Activated CD8-positive, alpha-beta memory T cell treated with anti-CD3 and anti-CD28 coated beads for 48 hours (primary cell): ENCODE results near the gene CD320.
"Not testable (repeated sequence)": the region's sequence is repeated elsewhere in the genome, so short reads cannot be mapped to it uniquely, and the experiment has no call there.

ENCODE experiments used
- DNase-seq, 3 experiments: peaks; one replicate each; pipeline ENCODE4 v3.0.0-alpha.2; 2020; ENCODE audit warnings: low read depth in 2 of 3, low spot score in 2 of 3

Gene CD320

GRCh38 chr19:8310342-8311055, 2.3 kb upstream of the CD320 start:
- no peak for DNase-seq

GRCh38 chr19:8308891-8309291, 733 bp upstream of the CD320 start:
- DNase-seq = no peak

GRCh38 chr19:8307400-8307964, 676 bp downstream of the CD320 start:
- DNase-seq = no peak

- no peak for DNase-seq
These were observed 1.7 kb downstream of the CD320 start for GRCh38 chr19:8306235-8307054.

DNA sequence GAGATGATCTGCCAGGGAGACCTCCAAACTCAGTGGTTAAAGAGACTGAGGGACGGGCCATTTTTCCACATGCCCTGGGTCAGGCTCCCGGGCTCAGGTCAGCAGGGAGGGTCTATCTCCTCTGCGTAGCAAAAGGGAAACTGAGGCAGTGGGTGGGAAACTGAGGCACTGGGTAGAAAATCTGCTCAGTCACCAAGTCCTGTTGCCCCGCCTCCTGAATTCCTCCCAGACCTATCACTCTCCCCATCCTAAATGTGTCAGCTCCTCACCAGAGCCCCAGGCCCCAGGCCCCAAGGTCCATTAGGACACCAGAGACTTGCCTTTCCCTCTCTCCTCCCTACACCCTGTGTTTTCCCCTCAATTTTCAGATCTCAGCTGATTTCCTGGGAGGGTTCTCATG, 2.4 kb downstream of the CD320 start:
- DNase-seq = no peak

GRCh38 chr19:8304841-8305621, 3.1 kb downstream of the CD320 start:
- no peak for DNase-seq

- no peak for DNase-seq
These were observed 5.4 kb downstream of the CD320 start for GRCh38 chr19:8302734-8303133.

- no peak for DNase-seq
These were observed 5.8 kb downstream of the CD320 start for GRCh38 chr19:8302357-8302691.

DNA sequence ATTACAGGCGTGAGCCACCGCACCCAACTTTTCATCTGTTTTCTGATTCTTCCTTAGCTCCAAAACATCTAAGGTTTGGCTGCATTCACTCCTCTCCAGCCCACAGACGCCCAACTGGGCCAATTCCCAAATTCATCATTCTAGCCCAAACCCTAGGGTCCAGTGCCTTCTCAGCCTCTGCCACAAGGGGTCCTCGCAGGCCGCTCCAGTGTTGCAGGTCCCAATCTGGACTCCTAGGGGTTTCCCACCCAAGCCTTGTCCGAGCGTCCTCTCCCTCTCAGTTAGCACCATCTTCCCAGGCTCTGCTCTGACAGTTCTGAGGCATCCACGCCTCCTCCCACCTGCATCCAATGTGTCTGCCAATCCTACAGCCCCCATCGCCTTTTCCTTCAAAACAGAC, 16.8 kb downstream of the CD320 start:
- not testable (repeated sequence) for DNase-seq

GRCh38 chr19:8276508-8276907, 31.6 kb downstream of the CD320 start:
- not testable (repeated sequence) for DNase-seq

DNA sequence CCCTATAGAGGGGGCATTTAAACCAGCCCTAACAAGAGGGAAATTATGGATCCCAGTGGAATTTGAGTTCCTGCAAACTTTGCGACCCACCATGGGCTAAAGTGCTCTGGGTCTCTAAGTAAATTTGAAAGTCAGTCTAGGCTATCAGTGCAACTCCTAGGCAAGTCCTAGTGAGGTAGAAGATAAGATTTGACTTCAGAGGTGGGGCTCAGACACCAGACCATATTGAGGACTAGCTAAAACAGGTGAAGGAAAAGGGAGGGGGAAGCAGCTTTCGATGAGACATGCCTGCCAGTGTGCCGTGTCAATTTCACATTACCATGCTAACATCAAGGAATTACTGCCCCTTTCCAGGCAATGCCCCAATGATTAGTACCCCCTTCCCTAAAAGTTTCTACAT, 38.4 kb downstream of the CD320 start:
- no peak for DNase-seq

- DNase-seq = no peak
These were observed 42.3 kb downstream of the CD320 start for GRCh38 chr19:8265872-8266271.

- not testable (repeated sequence) for DNase-seq
These were observed 43.9 kb downstream of the CD320 start for GRCh38 chr19:8264248-8264647.

- DNase-seq = no peak
These were observed 45.7 kb downstream of the CD320 start for GRCh38 chr19:8262431-8262830.

GRCh38 chr19:8261881-8262280, 46.3 kb downstream of the CD320 start:
- no peak for DNase-seq

- DNase-seq = no peak
These were observed 46.8 kb downstream of the CD320 start for GRCh38 chr19:8261347-8261746.

DNA sequence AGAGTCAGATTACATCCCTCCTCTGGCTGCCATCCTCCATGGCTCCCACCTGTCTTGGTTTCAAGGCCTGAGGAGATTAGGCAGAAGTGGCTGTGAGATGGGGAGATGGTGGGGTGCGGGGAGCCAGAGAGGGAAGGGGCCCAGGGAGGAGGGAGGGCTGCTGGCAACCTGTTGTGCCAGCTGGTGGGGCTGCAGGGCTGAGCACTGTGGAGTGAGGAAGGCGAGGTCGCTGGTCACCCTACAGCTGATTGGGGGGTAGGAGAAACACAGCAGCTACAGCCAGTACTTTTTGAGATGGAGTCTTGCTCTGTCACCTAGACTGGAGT, 48.3 kb downstream of the CD320 start:
- DNase-seq = no peak

DNA sequence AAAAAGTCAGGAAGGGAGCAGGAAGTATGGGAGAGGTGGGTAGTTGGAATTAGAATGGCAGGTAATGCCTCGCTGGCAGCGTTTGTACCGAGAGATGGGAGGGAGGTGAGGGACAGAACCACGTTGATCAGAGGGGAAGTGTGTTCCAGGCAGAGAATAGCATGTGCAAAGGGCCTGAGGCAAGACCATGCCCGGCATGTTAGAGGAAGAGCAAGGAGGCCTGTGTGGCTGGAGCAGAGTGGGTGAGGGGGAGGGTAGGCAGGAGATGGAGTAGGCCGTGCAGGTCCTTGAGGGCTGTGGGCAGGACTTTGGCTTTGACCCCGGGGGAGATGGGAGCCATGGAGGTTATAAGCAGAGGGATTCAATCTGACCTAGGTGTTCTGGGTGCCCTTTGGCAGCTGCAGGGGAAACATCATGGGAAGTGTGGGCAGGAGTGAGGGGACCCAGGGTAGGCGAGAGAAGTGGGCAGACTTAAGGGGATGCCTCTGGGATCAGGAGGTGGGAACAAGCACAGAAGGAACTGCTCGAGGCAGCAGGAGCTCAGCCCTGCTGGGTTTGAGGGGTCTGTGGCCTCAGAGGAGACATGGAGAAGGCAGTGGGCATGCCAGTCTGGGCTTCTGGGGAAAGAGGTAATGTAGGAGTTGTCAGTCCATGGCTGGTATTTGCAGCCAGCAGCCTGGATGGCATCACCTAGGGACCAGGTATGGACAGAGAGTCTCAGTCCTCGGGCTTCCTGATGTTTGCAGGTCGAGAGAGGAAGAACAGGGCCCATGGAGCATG, 48.8 kb downstream of the CD320 start:
- no peak for DNase-seq

- no peak for DNase-seq
These were observed 51.1 kb downstream of the CD320 start for GRCh38 chr19:8257052-8257443.

DNA sequence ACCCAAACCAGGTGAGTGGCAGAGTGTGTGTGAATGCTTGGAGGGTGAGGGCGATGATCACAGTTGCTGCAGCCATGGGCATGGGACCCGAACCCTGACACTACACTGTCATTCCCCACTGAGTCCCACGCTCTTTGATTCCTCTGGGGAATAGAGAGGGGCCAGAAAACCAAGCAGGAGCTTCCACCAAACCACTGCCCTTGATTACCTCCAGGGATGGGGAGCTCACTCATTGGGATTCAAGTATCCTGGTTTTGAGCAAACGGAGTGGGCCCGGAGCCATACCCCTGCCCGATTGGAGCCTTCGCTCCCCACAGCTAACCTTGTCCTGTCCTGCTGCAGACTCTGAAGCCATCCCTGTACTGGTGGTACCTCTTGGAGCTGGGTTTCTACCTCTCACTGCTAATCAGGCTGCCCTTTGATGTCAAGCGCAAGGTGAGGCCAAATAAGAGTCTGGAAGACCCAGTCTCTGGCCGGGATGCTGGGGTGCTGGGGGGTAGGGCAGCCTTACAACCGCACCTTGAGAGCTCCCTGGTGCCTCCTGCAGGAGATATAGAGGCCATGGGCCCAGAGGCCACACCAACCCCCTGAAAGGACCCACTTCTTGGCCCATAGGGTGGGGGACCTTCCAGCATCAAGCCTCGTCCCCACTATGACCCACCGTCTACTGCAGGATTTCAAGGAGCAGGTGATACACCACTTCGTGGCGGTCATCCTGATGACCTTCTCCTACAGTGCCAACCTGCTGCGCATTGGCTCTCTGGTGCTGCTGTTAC, 51.7 kb downstream of the CD320 start:
- DNase-seq = no peak
